ENCODE measurements around the gene SYNDIG1. TPM values are rescaled to one million over a fixed set of nuclear protein-coding genes. Genes with fewer than 3 reads are reported as not detected.

The SYNDIG1 gene
- total and polyA plus RNA-seq, 4 donors: 0.20 to 5.0 (median 0.63) TPM

DNA sequence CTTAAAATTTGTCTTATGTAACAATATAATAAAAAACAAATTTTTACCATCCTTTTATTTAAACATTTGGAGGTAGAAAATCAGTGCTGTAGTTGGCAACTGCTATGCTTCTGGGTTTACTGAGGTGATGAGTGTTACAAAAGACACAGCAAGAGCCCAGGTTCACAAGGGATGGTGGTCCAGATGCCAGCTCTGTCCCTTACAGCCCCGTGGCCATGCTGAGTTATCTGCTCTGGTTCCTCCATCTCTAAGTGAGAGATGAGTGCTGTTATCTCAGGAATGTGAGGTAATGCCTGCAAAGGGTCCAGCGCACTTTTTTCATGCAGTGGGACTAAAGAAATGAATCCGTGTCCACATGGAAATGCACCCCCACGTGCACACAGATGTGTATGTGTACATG lies 17.8 kb downstream of the SYNDIG1 start:
- no peak for TF ChIP-seq CTCF (IDR thresholded peaks at IDR 0.05; ENCODE audit: control extremely low read depth, extremely low read depth)
- Histone ChIP-seq H3K9ac (ENCODE audit: insufficient read depth in 1 of 2, low read length in 2 of 2) (no peak overlapping the region), H3K27me3 (ENCODE audit: control insufficient read depth in 3 of 3, insufficient read depth in 3 of 3, low read length in 2 of 3) (peaks cover 0 to 9% (median 0%) of the 10 kb centered on the region in 3 donors), H3K9me3 (ENCODE audit: control insufficient read depth in 4 of 4, insufficient read depth in 3 of 4, low read length in 3 of 4) (peaks cover 0 to 11% (median 0%) of the 10 kb centered on the region in 4 donors), H3K27ac (ENCODE audit: low read depth in 1 of 2, low read length in 1 of 2) (no peak overlapping the region), H3K4me3 (no peak overlapping the region), H3K36me3 (ENCODE audit: control insufficient read depth in 4 of 4, insufficient read depth in 4 of 4, low read length in 4 of 4) (peaks cover 0 to 6% (median 0%) of the 10 kb centered on the region in 4 donors), H3K4me1 (ENCODE audit: control insufficient read depth in 5 of 5, insufficient read depth in 5 of 5, low read length in 5 of 5) (peaks cover 0 to 4% (median 0%) of the 10 kb centered on the region in 5 donors)
- DNase-seq (no peak), ATAC-seq (ENCODE audit: insufficient read depth, low FRiP score) (no peak)
- 62 to 73% methylated on average over 4 of the region's 4 CpGs for WGBS, 2 donors

DNA sequence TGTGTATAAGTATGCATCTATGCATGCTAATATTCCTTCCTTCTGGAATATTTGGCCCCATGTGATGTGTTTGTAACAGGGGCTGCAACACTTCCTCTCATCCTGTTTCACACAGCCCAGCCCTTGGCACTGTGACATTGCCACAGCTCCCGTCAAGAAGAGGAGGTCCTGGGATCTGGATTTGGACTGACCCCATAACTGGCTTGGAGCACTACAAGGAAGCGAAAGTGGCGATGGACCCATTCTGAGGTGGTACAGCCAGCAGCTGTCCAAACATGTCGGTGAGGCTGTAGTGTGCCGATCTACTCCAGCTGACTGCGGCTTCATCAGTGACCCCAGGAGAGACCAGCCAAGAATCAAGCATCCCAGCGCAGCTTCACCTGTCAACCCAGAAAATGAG lies 18.2 kb downstream of the SYNDIG1 start:
- peaks cover 0 to 6% (median 0%) of the 10 kb centered on the region in 4 donors for H3K36me3 ChIP-seq (ENCODE audit: control insufficient read depth in 4 of 4, insufficient read depth in 4 of 4, low read length in 4 of 4)
- DNase-seq: no peak

DNA sequence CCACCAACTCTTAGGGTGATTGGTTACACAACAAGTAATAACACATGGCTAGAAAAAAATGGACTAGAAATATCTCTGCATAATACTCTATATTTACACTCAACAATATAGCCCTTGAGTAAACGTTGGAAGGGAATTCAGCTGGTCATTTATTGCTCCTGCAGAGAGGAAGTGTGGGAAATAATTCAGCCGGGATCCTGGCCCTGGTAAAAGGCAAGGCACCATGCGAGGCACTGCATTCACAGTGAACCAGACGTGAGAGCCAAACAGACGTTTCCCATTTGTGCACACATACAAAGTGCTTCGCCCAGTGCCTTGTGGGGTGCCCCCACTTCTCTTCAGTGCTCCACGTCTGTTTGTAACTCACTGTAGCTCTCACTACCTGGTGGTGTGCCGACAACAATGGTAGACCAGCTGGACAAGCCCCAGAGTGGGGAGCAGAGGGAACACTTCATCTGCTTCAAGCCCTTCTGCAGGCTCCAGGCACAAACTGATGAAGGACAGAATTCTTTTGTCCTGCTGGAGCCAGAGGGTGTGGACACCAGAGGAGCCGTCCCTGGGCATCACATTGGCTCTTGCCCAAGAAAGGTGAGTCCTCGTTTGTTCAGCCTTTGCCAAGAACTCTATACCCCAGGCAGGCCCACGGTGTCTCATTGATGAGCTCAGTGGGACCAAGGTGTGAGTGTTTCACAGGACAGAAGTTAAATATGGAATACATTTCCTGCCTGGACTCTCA lies 18.8 kb downstream of the SYNDIG1 start:
- Histone ChIP-seq H3K4me3 (no peak overlapping the region), H3K9ac (ENCODE audit: insufficient read depth in 1 of 2, low read length in 2 of 2) (no peak overlapping the region), H3K36me3 (ENCODE audit: control insufficient read depth in 4 of 4, insufficient read depth in 4 of 4, low read length in 4 of 4) (peaks cover 0 to 6% (median 0%) of the 10 kb centered on the region in 4 donors), H3K27me3 (ENCODE audit: control insufficient read depth in 3 of 3, insufficient read depth in 3 of 3, low read length in 2 of 3) (peaks cover 0 to 9% (median 0%) of the 10 kb centered on the region in 3 donors), H3K27ac (ENCODE audit: low read depth in 1 of 2, low read length in 1 of 2) (no peak overlapping the region), H3K4me1 (ENCODE audit: control insufficient read depth in 5 of 5, insufficient read depth in 5 of 5, low read length in 5 of 5) (peaks cover 0 to 4% (median 0%) of the 10 kb centered on the region in 5 donors), H3K9me3 (ENCODE audit: control insufficient read depth in 4 of 4, insufficient read depth in 3 of 4, low read length in 3 of 4) (peaks cover 0 to 9% (median 0%) of the 10 kb centered on the region in 4 donors)
- no peak for TF ChIP-seq CTCF (IDR thresholded peaks at IDR 0.05; ENCODE audit: control extremely low read depth, extremely low read depth)
- 63 to 76% methylated on average over 11 of the region's 11 CpGs for WGBS, 2 donors
- no peak for ATAC-seq (ENCODE audit: insufficient read depth, low FRiP score)
- no peak for DNase-seq

More for the DNA sequence above, 18.2 kb downstream of the SYNDIG1 start:
- Histone ChIP-seq H3K27ac (ENCODE audit: low read depth in 1 of 2, low read length in 1 of 2) (no peak overlapping the region), H3K27me3 (ENCODE audit: control insufficient read depth in 3 of 3, insufficient read depth in 3 of 3, low read length in 2 of 3) (peaks cover 0 to 9% (median 0%) of the 10 kb centered on the region in 3 donors), H3K9ac (ENCODE audit: insufficient read depth in 1 of 2, low read length in 2 of 2) (no peak overlapping the region), H3K4me3 (no peak overlapping the region), H3K9me3 (ENCODE audit: control insufficient read depth in 4 of 4, insufficient read depth in 3 of 4, low read length in 3 of 4) (peaks cover 0 to 11% (median 0%) of the 10 kb centered on the region in 4 donors), H3K4me1 (ENCODE audit: control insufficient read depth in 5 of 5, insufficient read depth in 5 of 5, low read length in 5 of 5) (peaks cover 0 to 4% (median 0%) of the 10 kb centered on the region in 5 donors)
- no peak for ATAC-seq (ENCODE audit: insufficient read depth, low FRiP score)
- TF ChIP-seq CTCF (IDR thresholded peaks at IDR 0.05; ENCODE audit: control extremely low read depth, extremely low read depth): no peak
- WGBS, 2 donors: 85 to 88% methylated on average over 7 of the region's 7 CpGs

All from lung (tissue), 12 donors.